GM23248 (cell line): ENCODE data around the gene MYO5A. TPM values are rescaled to one million over a fixed set of nuclear protein-coding genes. Genes with fewer than 3 reads are reported as not detected.
A peak's percentile ranks its signal among the peaks of the same experiment; 100 is the strongest.

Experiments
- DNase-seq: peaks from one replicate; pipeline ENCODE4 v3.0.0-alpha.2; 2015
- H2AFZ ChIP-seq: fragments of 200-600 bp; sonication (generic); 2 replicates; pipeline ENCODE4 v1.6.1; 2016; ENCODE audit warnings: antibody characterized with exemption
- H3F3A ChIP-seq: fragments of 200-600 bp; sonication (generic); 2 replicates; pipeline ENCODE4 v1.6.1; 2016; ENCODE audit warnings: mild to moderate bottlenecking, antibody characterized with exemption, mixed run types; ENCODE audit not compliant: insufficient read depth
- H3K27ac ChIP-seq: fragments of 200-600 bp; sonication (generic); 2 replicates; pipeline ENCODE4 v1.5.1; 2016; ENCODE audit warnings: mild to moderate bottlenecking
- H3K27me3 ChIP-seq: fragments of 200-600 bp; sonication (generic); replicated peaks from 2 replicates; pipeline ENCODE4 v1.6.1; 2016; ENCODE audit warnings: mild to moderate bottlenecking; ENCODE audit not compliant: insufficient read depth
- H3K36me3 ChIP-seq: fragments of 200-600 bp; sonication (generic); 2 replicates; pipeline ENCODE4 v1.6.1; 2016; ENCODE audit warnings: low read depth, mild to moderate bottlenecking
- H3K4me1 ChIP-seq: fragments of 200-600 bp; sonication (generic); 2 replicates; pipeline ENCODE4 v1.6.1; 2016; ENCODE audit warnings: mild to moderate bottlenecking; ENCODE audit not compliant: insufficient read depth
- H3K4me2 ChIP-seq: fragments of 200-600 bp; sonication (generic); one replicate; pipeline ENCODE4 v1.6.1; 2016; ENCODE audit warnings: mild to moderate bottlenecking; ENCODE audit not compliant: unreplicated experiment
- H3K4me3 ChIP-seq: fragments of 200-600 bp; sonication (generic); 2 replicates; pipeline ENCODE4 v1.5.1; 2016; ENCODE audit warnings: mild to moderate bottlenecking
- H3K79me2 ChIP-seq: fragments of 200-600 bp; sonication (generic); 2 replicates; pipeline ENCODE4 v1.6.1; 2016; ENCODE audit warnings: mild to moderate bottlenecking; ENCODE audit not compliant: insufficient read depth
- H3K9ac ChIP-seq: fragments of 200-600 bp; sonication (generic); 2 replicates; pipeline ENCODE4 v1.6.1; 2016; ENCODE audit warnings: mild to moderate bottlenecking
- H3K9me2 ChIP-seq: fragments of 200-600 bp; sonication (generic); 2 replicates; pipeline ENCODE4 v1.6.1; 2016; ENCODE audit warnings: mixed run types, mild to moderate bottlenecking, moderate library complexity; ENCODE audit not compliant: insufficient read depth
- H3K9me3 ChIP-seq: fragments of 200-600 bp; sonication (generic); one replicate; pipeline ENCODE4 v1.6.1; 2017; ENCODE audit warnings: low read depth
- H4K20me1 ChIP-seq: fragments of 200-600 bp; sonication (generic); 2 replicates; pipeline ENCODE4 v1.6.0; 2016; ENCODE audit not compliant: insufficient read depth
- EZH2 ChIP-seq: fragments of 200-600 bp; sonication (generic); IDR thresholded peaks from 2 replicates; pipeline ENCODE4 v1.6.1; 2018; ENCODE audit warnings: antibody characterized with exemption, mild to moderate bottlenecking; ENCODE audit not compliant: insufficient read depth, poor library complexity, severe bottlenecking
- EZH2phosphoT487 ChIP-seq: fragments of 200-600 bp; sonication (generic); IDR thresholded peaks from 2 replicates; pipeline ENCODE4 v1.6.1; 2018; ENCODE audit warnings: antibody characterized with exemption, moderate library complexity, mild to moderate bottlenecking, low read depth; ENCODE audit not compliant: insufficient read depth
- WGBS, 2 experiments: methylation state at CpG; one replicate each; pipeline ENCODE4 v1.1.6; 2015 to 2017; ENCODE audit warnings: low lambda C conversion rate in 2 of 2, low coverage in 1 of 2; ENCODE audit errors: missing lambda C conversion rate in 2 of 2; 5-methylcytosine and 5-hydroxymethylcytosine counted together
- in situ Hi-C: fragments of 300-500 bp; cut with MboI; formaldehyde crosslinking; loops from 2 replicates; pipeline ENCODE4 v1.15.0; 2020
- polyA plus RNA-seq: library from polyadenylated mRNA; unstranded; fragments of >200 nt; fragmentation: Nextera tagmentation; extraction: Ambion mirVana; gene quantifications from 2 replicates; pipeline ENCODE4 v1.2.1, GENCODE V29; 2016
- total RNA-seq: library from RNA; depleted of rRNA; stranded (reverse); fragments of >200 nt; shearing (Covaris generic); gene quantifications from 2 replicates; pipeline ENCODE4 v1.2.3, GENCODE V29; 2014

MYO5A gene
- total and polyA plus RNA-seq, 2 experiments from 2014 or later = 12.1 to 33.3 TPM

DNA sequence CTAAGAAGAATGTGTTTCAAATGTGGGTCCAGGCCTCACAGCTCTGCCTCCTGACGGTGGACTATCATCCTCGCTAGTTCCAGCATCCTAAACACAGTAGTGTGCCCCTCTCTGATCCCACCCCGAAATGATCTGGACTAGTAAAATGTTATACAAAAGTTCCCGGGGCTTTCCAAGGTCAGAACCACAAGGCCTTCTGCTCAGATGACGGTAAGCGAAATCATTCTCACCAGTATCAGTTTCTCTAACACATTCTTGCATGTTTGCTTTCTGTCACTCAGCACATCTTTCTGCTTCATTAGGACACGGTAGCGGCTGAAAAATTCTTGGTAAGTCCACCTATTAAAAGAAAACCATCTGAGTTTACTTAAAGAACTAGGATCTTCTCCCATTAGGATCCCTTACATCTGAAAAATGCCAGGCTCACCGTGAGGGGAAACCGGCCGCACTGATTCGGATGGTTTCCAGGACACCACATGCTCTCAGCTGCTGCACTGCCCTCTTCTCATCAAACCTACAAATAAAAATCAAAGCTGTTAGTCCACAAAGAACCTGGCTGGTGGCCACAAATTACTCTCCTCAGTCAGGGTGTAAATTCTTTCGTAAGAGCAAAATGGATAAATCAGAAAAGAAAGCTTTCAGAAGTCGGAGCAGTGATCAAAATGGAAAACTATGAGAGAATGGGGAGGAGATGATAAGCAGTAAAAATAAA is 149.1 kb downstream of the MYO5A start:
- in situ Hi-C loops = no loop called here
- Histone ChIP-seq H3K9me2 (no peaks in the 10 kb centered on the region), H3K4me2 (no peak overlapping the region), H3K4me1 (peaks cover 13% of the 10 kb centered on the region), H3K79me2 (no peaks in the 10 kb centered on the region), H3K9me3 (no peaks in the 10 kb centered on the region), H2AFZ (no peak overlapping the region), H3K4me3 (no peak overlapping the region), H3F3A (no peaks in the 10 kb centered on the region), H3K9ac (no peak overlapping the region), H3K36me3 (peaks cover 31% of the 10 kb centered on the region), H4K20me1 (no peaks in the 10 kb centered on the region), H3K27ac (no peak overlapping the region), H3K27me3 (no peaks in the 10 kb centered on the region)
- WGBS, 2 experiments = 85% methylated on average over 14 of the region's 14 CpGs
- TF ChIP-seq EZH2 (no peak), EZH2phosphoT487 (no peak)
- DNase-seq = no peak

DNA sequence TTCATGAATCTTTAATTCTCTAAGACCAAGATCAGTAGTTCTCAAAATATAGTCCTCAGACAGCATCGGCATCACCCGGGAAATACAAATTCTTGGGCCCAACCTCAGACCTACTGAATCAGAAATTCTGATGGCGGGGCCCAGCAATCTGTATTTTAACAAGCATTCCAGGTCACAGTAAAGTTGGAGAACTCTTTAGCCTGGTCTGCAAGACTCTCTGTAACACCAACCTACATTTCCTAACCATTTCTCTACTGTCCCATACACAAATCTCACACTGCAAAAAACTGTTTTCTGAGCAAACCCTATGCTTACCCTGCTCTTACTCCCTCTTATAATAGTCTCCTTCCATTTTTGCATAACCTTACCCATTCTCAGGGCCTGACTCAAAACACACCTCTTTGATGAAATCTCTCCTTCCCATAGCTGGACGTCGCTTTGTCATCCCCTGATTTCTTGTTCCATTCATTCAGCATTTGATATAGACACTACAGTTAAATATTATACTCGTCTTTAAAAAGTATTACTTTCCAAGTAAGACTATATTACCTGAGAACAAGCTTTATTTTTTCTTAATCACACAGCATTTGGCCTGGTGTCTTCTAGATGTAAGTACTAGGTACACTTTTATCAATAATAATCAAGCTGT is 149.8 kb downstream of the MYO5A start:
- WGBS, 2 experiments = 98 to 99% methylated on average over 6 of the region's 6 CpGs
- H3K4me3 ChIP-seq = no peak overlapping the region
- no peaks in the 10 kb centered on the region for H4K20me1 ChIP-seq
- H3K27me3 ChIP-seq = no peaks in the 10 kb centered on the region
- TF ChIP-seq EZH2phosphoT487 (no peak), EZH2 (no peak)
- in situ Hi-C loops = no loop called here
- peaks cover 13% of the 10 kb centered on the region for H3K4me1 ChIP-seq
- H3K79me2 ChIP-seq = no peaks in the 10 kb centered on the region
- H3K36me3 ChIP-seq = peaks cover 37% of the 10 kb centered on the region
- no peaks in the 10 kb centered on the region for H3K9me3 ChIP-seq
- H3F3A ChIP-seq = no peaks in the 10 kb centered on the region
- no peaks in the 10 kb centered on the region for H3K9me2 ChIP-seq
- H3K4me2 ChIP-seq = no peak overlapping the region
- no peak overlapping the region for H2AFZ ChIP-seq
- H3K9ac ChIP-seq = no peak overlapping the region
- DNase-seq = no peak
- no peak overlapping the region for H3K27ac ChIP-seq

DNA sequence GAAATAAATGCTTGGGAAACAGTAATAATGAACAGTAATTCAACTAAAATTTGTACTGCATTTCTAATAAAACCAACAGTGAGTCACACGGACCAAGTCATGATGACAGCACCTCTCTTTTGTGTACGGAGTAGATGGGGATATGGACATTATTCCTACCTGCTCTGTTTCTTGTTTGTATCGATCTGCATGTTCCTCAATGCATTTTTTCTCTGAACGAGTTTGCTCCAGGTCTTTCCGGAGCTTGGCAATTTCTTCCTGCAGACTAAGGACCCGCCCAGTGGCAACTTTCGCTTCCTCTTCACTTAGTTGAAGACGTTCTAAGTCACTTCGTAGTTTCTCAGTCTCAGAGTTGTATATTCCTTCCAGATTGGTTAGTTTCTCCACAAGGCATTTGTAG is 158.7 kb downstream of the MYO5A start:
- H3K36me3 ChIP-seq = peaks cover 32% of the 10 kb centered on the region
- in situ Hi-C loops = no loop called here
- no peak overlapping the region for H3K4me3 ChIP-seq
- no peak overlapping the region for H3K27ac ChIP-seq
- no peak overlapping the region for H3K9ac ChIP-seq
- H3K4me1 ChIP-seq = no peaks in the 10 kb centered on the region
- H2AFZ ChIP-seq = no peak overlapping the region
- no peaks in the 10 kb centered on the region for H3K27me3 ChIP-seq
- 81 to 84% methylated on average over 9 of the region's 9 CpGs for WGBS, 2 experiments
- no peaks in the 10 kb centered on the region for H3K79me2 ChIP-seq
- peak; percentile 61 for DNase-seq
- no peaks in the 10 kb centered on the region for H3K9me3 ChIP-seq
- H4K20me1 ChIP-seq = 0 out of 2 replicates have a peak, but pooled peaks cover 4% of the 10 kb centered on the region
- H3K9me2 ChIP-seq = no peaks in the 10 kb centered on the region
- TF ChIP-seq EZH2 = no peak
- TF ChIP-seq EZH2phosphoT487 = no peak
- H3F3A ChIP-seq = peaks cover 9% of the 10 kb centered on the region; the same call in 1 of the 2 replicates
- H3K4me2 ChIP-seq = no peak overlapping the region

DNA sequence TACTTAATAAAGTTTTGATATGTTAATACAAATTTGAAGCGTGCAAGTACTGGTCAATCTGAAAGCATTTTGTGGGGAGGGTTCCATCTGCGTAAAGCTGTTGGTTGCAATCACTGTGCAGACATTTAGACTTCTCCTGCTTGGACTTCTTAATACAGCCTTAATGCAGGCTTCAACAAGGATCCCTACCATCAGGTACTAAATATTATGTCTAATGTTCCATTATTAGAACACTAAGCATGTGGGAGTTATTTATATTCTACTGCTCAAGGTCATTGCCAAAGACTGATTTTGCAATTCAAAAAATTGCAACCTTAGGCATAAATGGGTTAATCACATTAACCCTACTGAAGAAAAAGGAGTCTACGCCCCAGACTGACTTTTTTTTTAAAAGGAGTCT is 159.2 kb downstream of the MYO5A start:
- Histone ChIP-seq H3K4me1 (no peaks in the 10 kb centered on the region), H3K27ac (no peak overlapping the region), H4K20me1 (0 out of 2 replicates have a peak, but pooled peaks cover 4% of the 10 kb centered on the region), H3K4me3 (no peak overlapping the region), H3K9ac (no peak overlapping the region), H3K27me3 (no peaks in the 10 kb centered on the region), H3K36me3 (peaks cover 29% of the 10 kb centered on the region), H2AFZ (no peak overlapping the region), H3K79me2 (no peaks in the 10 kb centered on the region), H3K9me2 (no peaks in the 10 kb centered on the region), H3F3A (peaks cover 9% of the 10 kb centered on the region; the same call in 1 of the 2 replicates), H3K9me3 (no peaks in the 10 kb centered on the region), H3K4me2 (no peak overlapping the region)
- in situ Hi-C loops = no loop called here
- WGBS, 2 experiments = 91 to 95% methylated on average over 3 of the region's 3 CpGs
- DNase-seq = no peak
- no peak for TF ChIP-seq EZH2
- no peak for TF ChIP-seq EZH2phosphoT487
